Kidney (tissue), 14 donors: ENCODE data around the gene CCNC. TPM values are rescaled to one million over a fixed set of nuclear protein-coding genes. Genes with fewer than 3 reads are reported as not detected.

Source experiments
- DNase-seq, 5 donors: peaks; one replicate each; pipeline ENCODE4 v3.0.0-alpha.2; 2013 to 2020
- FAIRE-seq: peaks from 2 replicates; lab custom pipeline; 2012; peaks lifted over from hg19 to GRCh38; lab: Jason Lieb, UNC
- H3K27ac ChIP-seq, 2 donors: one replicate each; pipeline ENCODE4 v1.7.0; 2013; ENCODE audit warnings: low read depth in 2 of 2, low read length in 2 of 2, inconsistent platforms in 1 of 2
- H3K27me3 ChIP-seq: one replicate; pipeline ENCODE4 v1.7.1; 2013; ENCODE audit warnings: low read length, inconsistent platforms; ENCODE audit not compliant: control insufficient read depth, insufficient read depth
- H3K36me3 ChIP-seq, 3 donors: one replicate each; pipeline versions ENCODE4 v1.7.0 to v1.7.1; 2013; ENCODE audit warnings: low read length in 3 of 3, control low read depth in 1 of 3, inconsistent platforms in 1 of 3; ENCODE audit not compliant: insufficient read depth in 3 of 3, control insufficient read depth in 2 of 3
- H3K4me1 ChIP-seq, 3 donors: one replicate each; pipeline versions ENCODE4 v1.7.0 to v1.7.1; 2013; ENCODE audit warnings: low read length in 3 of 3, inconsistent platforms in 1 of 3, low read depth in 1 of 3; ENCODE audit not compliant: control insufficient read depth in 2 of 3, insufficient read depth in 2 of 3
- H3K4me3 ChIP-seq, 3 donors: one replicate each; pipeline versions ENCODE4 v1.7.0 to v1.8.1; 2013; ENCODE audit warnings: low read length in 3 of 3, control low read depth in 1 of 3, inconsistent platforms in 1 of 3
- H3K9ac ChIP-seq, 3 donors: one replicate each; pipeline versions ENCODE4 v1.7.0 to v1.7.1; 2013; ENCODE audit warnings: low read length in 3 of 3, control low read depth in 1 of 3, inconsistent platforms in 1 of 3
- H3K9me3 ChIP-seq, 3 donors: one replicate each; pipeline versions ENCODE4 v1.7.0 to v1.7.1; 2013; ENCODE audit warnings: low read length in 3 of 3, control low read depth in 1 of 3, inconsistent platforms in 1 of 3; ENCODE audit not compliant: control insufficient read depth in 2 of 3, insufficient read depth in 1 of 3
- CTCF ChIP-seq: IDR thresholded peaks from 3 replicates; pipeline ENCODE4 v1.5.1; 2012; ENCODE audit warnings: mild to moderate bottlenecking, moderate library complexity, borderline replicate concordance; ENCODE audit not compliant: insufficient read depth; ENCODE audit errors: extremely low read depth
- intact Hi-C: fragments of 100-400 bp; cut with DNase I; formaldehyde crosslinking; loops from one replicate; pipeline ENCODE4 v1.11.1; 2022
- polyA plus RNA-seq: library from polyadenylated mRNA; stranded (reverse); fragments of 350-450 nt; fragmentation: Illumina TruSeq; extraction: RNeasy Lipid Tissue Mini Kit (QIAGEN cat#74804); gene quantifications from one replicate; pipeline ENCODE4 v1.2.3, GENCODE V29; 2014; ENCODE audit warnings: low read depth, low replicate concordance; ENCODE audit not compliant: insufficient read depth
- total RNA-seq: library from RNA; stranded (reverse); fragmentation: NEBNext Ultra II Directional; extraction: Animal tissue kit (Norgen Biotek cat#: 25700); gene quantifications from one replicate; pipeline ENCODE4 v1.2.1, GENCODE V29; 2021
- donor health status: control.
- donor health status: control.
- donor health status: control.
- donor health status: control.
- donor health status: control.
- donor health status: DM: yes; HTN: yes; CAD: no.
- donor health status: Normal renal cell carcinoma (clear cell type).

Gene CCNC
- total and polyA plus RNA-seq, 2 donors from 2014 or later = 51.4 to 55.9 TPM

GRCh38 chr6:99589907-99590493 is 21.5 kb upstream of the CCNC start:
- H3K4me1 ChIP-seq = peaks cover 0 to 12% (median 0%) of the 10 kb centered on the region in 3 donors
- H3K9me3 ChIP-seq = peaks cover 0 to 2% (median 0%) of the 10 kb centered on the region in 3 donors
- H3K4me3 ChIP-seq = no peak overlapping the region
- H3K36me3 ChIP-seq = no peaks in the 10 kb centered on the region
- H3K9ac ChIP-seq = no peak overlapping the region
- TF ChIP-seq CTCF = no peak
- peaks cover 62% of the 10 kb centered on the region for H3K27me3 ChIP-seq
- FAIRE-seq (no peak), DNase-seq (no peak)
- H3K27ac ChIP-seq = no peak overlapping the region
- intact Hi-C loops = no loop called here

GRCh38 chr6:99589290-99589672 is 20.8 kb upstream of the CCNC start:
- no peak for TF ChIP-seq CTCF

GRCh38 chr6:99588618-99589289 is 20.3 kb upstream of the CCNC start:
- no peak for FAIRE-seq
- H3K9me3 ChIP-seq = no peaks in the 10 kb centered on the region

More at GRCh38 chr6:99589290-99589672, 20.8 kb upstream of the CCNC start:
- intact Hi-C loops = no loop called here
- peaks cover 0 to 12% (median 0%) of the 10 kb centered on the region in 3 donors for H3K4me1 ChIP-seq
- H3K36me3 ChIP-seq = no peaks in the 10 kb centered on the region
- H3K27me3 ChIP-seq = peaks cover 59% of the 10 kb centered on the region
- peak overlapping the region in 2 of 3 donors; percentile 52 to 60 for H3K4me3 ChIP-seq
- no peak overlapping the region for H3K27ac ChIP-seq
- DNase-seq (peak in 2 of 5 donors; percentile 37 to 61), FAIRE-seq (no peak)
- no peak overlapping the region for H3K9ac ChIP-seq
- H3K9me3 ChIP-seq = no peaks in the 10 kb centered on the region

More at GRCh38 chr6:99588618-99589289, 20.3 kb upstream of the CCNC start:
- Histone ChIP-seq H3K36me3 (no peaks in the 10 kb centered on the region), H3K9ac (peak overlapping the region in 1 of 3 donors; percentile 37), H3K4me3 (peak overlapping the region in 2 of 3 donors; percentile 52 to 60), H3K27me3 (peaks cover 54% of the 10 kb centered on the region), H3K27ac (no peak overlapping the region), H3K4me1 (peaks cover 0 to 12% (median 0%) of the 10 kb centered on the region in 3 donors)
- TF ChIP-seq CTCF = peak; percentile 46
- DNase-seq = peak; percentile 83 to 89 (median 88)
- intact Hi-C loops = no loop called here
